Measurements from ENCODE around the gene RPS23.
"Not testable (repeated sequence)": the region's sequence is repeated elsewhere in the genome, so short reads cannot be mapped to it uniquely, and the experiment has no call there.

Gene RPS23

GRCh38 chr5:82278711-82279370 is 687 bp upstream of the RPS23 start:
- no peak for DNase-seq (ENCODE audit: low read depth, low spot score)
- peak overlapping the region; percentile 99 for H3K4me3 ChIP-seq (ENCODE audit: low read depth, low read length)
- in situ Hi-C loops (cut with HindIII; ENCODE audit: low sequenced_read_pairs): no loop called here
- TF ChIP-seq CTCF (IDR thresholded peaks at IDR 0.05; ENCODE audit: low read depth, low read length): no peak

- peak; percentile 17 for DNase-seq (ENCODE audit: low read depth, low spot score)
- in situ Hi-C loops (cut with HindIII; ENCODE audit: low sequenced_read_pairs): no loop called here
- TF ChIP-seq CTCF (IDR thresholded peaks at IDR 0.05; ENCODE audit: low read depth, low read length): no peak
- H3K4me3 ChIP-seq (ENCODE audit: low read depth, low read length): peak overlapping the region; percentile 99
These were observed 554 bp downstream of the RPS23 start for GRCh38 chr5:82277613-82277986.

- no peak for DNase-seq (ENCODE audit: low read depth, low spot score)
- in situ Hi-C loops (cut with HindIII; ENCODE audit: low sequenced_read_pairs): no loop called here
- TF ChIP-seq CTCF (IDR thresholded peaks at IDR 0.05; ENCODE audit: low read depth, low read length): no peak
- peak overlapping the region; percentile 99 for H3K4me3 ChIP-seq (ENCODE audit: low read depth, low read length)
These were observed 1.1 kb downstream of the RPS23 start for GRCh38 chr5:82276800-82277612.

- no peak for DNase-seq (ENCODE audit: low read depth, low spot score)
- no peak for TF ChIP-seq CTCF (IDR thresholded peaks at IDR 0.05; ENCODE audit: low read depth, low read length)
- H3K4me3 ChIP-seq (ENCODE audit: low read depth, low read length): no peak overlapping the region
- in situ Hi-C loops (cut with HindIII; ENCODE audit: low sequenced_read_pairs): no loop called here
These were observed 2.9 kb downstream of the RPS23 start for GRCh38 chr5:82275216-82275664.

GRCh38 chr5:82274343-82275211 is 3.6 kb downstream of the RPS23 start:
- no peak overlapping the region for H3K4me3 ChIP-seq (ENCODE audit: low read depth, low read length)
- no peak for TF ChIP-seq CTCF (IDR thresholded peaks at IDR 0.05; ENCODE audit: low read depth, low read length)
- DNase-seq (ENCODE audit: low read depth, low spot score): no peak
- in situ Hi-C loops (cut with HindIII; ENCODE audit: low sequenced_read_pairs): no loop called here

- H3K4me3 ChIP-seq (ENCODE audit: low read depth, low read length); DNase-seq (ENCODE audit: low read depth, low spot score); in situ Hi-C loops (cut with HindIII; ENCODE audit: low sequenced_read_pairs): not testable (repeated sequence)
These were observed 4.7 kb downstream of the RPS23 start for GRCh38 chr5:82273426-82273825.

GRCh38 chr5:82272571-82273356 is 5.4 kb downstream of the RPS23 start:
- not testable (repeated sequence) for DNase-seq (ENCODE audit: low read depth, low spot score)

GRCh38 chr5:82269363-82269762 is 8.8 kb downstream of the RPS23 start:
- H3K4me3 ChIP-seq (ENCODE audit: low read depth, low read length); in situ Hi-C loops (cut with HindIII; ENCODE audit: low sequenced_read_pairs); DNase-seq (ENCODE audit: low read depth, low spot score): not testable (repeated sequence)

More at GRCh38 chr5:82272571-82273356, 5.4 kb downstream of the RPS23 start:
- H3K4me3 ChIP-seq (ENCODE audit: low read depth, low read length); in situ Hi-C loops (cut with HindIII; ENCODE audit: low sequenced_read_pairs): not testable (repeated sequence)

- in situ Hi-C loops (cut with HindIII; ENCODE audit: low sequenced_read_pairs); DNase-seq (ENCODE audit: low read depth, low spot score); H3K4me3 ChIP-seq (ENCODE audit: low read depth, low read length): not testable (repeated sequence)
These were observed 10.7 kb downstream of the RPS23 start for GRCh38 chr5:82267297-82267933.

Measured in astrocyte of the spinal cord (primary cell).